ENCODE results near the gene PPARD. TPM values are rescaled to one million over a fixed set of nuclear protein-coding genes. Genes with fewer than 3 reads are reported as not detected.
A peak's percentile ranks its signal among the peaks of the same experiment; 100 is the strongest.

The PPARD gene
- total RNA-seq, 1 experiment from 2014 or later, result 38.4 TPM

DNA sequence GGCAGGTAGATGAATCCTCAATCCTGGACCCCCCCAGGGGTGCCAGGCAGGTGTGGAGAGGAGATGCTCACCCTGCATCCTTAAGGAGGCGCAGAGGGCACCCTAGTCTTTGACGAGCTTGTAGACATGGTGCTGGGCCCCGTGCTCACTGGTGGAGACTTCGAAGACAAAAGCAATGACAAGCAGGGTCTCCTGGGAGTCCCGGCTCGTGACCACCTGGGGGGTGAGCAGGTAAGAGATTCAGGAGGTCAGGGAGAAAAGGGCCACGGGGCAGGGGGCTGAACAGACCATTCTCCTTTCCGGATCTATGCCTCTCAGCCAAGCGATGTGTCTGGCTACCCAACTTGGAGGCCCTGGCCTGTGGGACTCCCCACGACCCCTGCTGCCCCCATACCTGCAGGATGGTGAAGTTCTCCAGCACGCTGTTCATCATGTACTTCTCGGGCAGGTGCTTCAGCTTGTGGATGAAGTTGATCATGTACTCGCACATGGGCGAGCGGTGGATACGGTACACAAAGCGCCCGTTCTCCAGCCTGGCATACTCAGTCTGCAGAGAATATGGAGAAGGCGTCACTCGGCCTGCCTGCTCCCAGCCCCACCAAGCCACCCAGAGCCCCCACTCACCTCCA lies 132.7 kb downstream of the PPARD start:
- Histone ChIP-seq H3K4me2 (ENCODE audit: low read length) (no peak overlapping the region), H3K27ac (ENCODE audit: low read depth, low read length) (no peak overlapping the region), H3K9me2 (ENCODE audit: insufficient read depth) (no peaks in the 10 kb centered on the region), H3K4me1 (ENCODE audit: control insufficient read depth in 1 of 2, insufficient read depth in 2 of 2, low read length in 2 of 2) (peaks cover 10 to 17% of the 10 kb centered on the region in 2 experiments; a peak in 3 of 4 replicates), H3K36me3 (ENCODE audit: control insufficient read depth in 1 of 2, insufficient read depth in 2 of 2, low read length in 2 of 2) (peaks cover 12 to 23% of the 10 kb centered on the region in 2 experiments; a peak in 3 of 4 replicates), H3K27me3 (ENCODE audit: insufficient read depth, low read length) (no peaks in the 10 kb centered on the region), H4K20me1 (ENCODE audit: insufficient read depth) (peaks cover 31% of the 10 kb centered on the region; the same call in 1 of the 2 replicates), H3K9me3 (ENCODE audit: control insufficient read depth in 1 of 2, insufficient read depth in 1 of 2, low read depth in 1 of 2, low read length in 2 of 2) (no peaks in the 10 kb centered on the region), H2AFZ (ENCODE audit: low read depth, low read length, poor library complexity, severe bottlenecking) (no peak overlapping the region), H3K9ac (ENCODE audit: low read length) (no peak overlapping the region), H3K4me3 (replicated peaks in 1 of 2; ENCODE audit: low read depth in 1 of 2, low read length in 2 of 2) (no peak overlapping the region), H3K79me2 (ENCODE audit: insufficient read depth, low read length) (peaks cover 23% of the 10 kb centered on the region)
- ATAC-seq (no peak), DNase-seq (ENCODE audit: low read depth, low spot score) (no peak)
- RAD21 ChIA-PET (ENCODE audit: low non-redundant PET in 1 of 2, low total read pairs in 2 of 2, uncharacterized antibody in 2 of 2, unreplicated experiment in 2 of 2), result no interaction called here
- intact Hi-C loops (cut with micrococcal nuclease), result no loop called here
- TF ChIP-seq ELF1 (IDR thresholded peaks at IDR 0.05; ENCODE audit: borderline replicate concordance, low read depth) (no peak), SP1 (IDR thresholded peaks at IDR 0.05; ENCODE audit: low read depth) (no peak), TCF7L2 (IDR thresholded peaks at IDR 0.05; ENCODE audit: borderline replicate concordance, extremely low read depth, insufficient read depth, insufficient read length) (no peak), ZFX (IDR thresholded peaks at IDR 0.05) (no peak), POLR2AphosphoS5 (IDR thresholded peaks at IDR 0.05; ENCODE audit: low read depth, low read length) (no peak), ZNF274 (IDR thresholded peaks at IDR 0.05; ENCODE audit: low read depth, low read length) (no peak), RAD21 (IDR thresholded peaks at IDR 0.05; ENCODE audit: low read depth) (no peak), EZH2 (IDR thresholded peaks at IDR 0.05) (no peak), SIN3A (IDR thresholded peaks at IDR 0.05; ENCODE audit: low read depth) (no peak), SRF (IDR thresholded peaks at IDR 0.05; ENCODE audit: low read depth) (no peak), YY1 (IDR thresholded peaks at IDR 0.05; ENCODE audit: extremely low read depth, insufficient replicate concordance, low read depth, low read length) (no peak), CBX3 (IDR thresholded peaks at IDR 0.05; ENCODE audit: low read depth) (no peak), JUND (IDR thresholded peaks at IDR 0.05) (no peak), CEBPB (IDR thresholded peaks at IDR 0.05; ENCODE audit: low read depth) (no peak)
- TF ChIP-seq, protein P1, sequence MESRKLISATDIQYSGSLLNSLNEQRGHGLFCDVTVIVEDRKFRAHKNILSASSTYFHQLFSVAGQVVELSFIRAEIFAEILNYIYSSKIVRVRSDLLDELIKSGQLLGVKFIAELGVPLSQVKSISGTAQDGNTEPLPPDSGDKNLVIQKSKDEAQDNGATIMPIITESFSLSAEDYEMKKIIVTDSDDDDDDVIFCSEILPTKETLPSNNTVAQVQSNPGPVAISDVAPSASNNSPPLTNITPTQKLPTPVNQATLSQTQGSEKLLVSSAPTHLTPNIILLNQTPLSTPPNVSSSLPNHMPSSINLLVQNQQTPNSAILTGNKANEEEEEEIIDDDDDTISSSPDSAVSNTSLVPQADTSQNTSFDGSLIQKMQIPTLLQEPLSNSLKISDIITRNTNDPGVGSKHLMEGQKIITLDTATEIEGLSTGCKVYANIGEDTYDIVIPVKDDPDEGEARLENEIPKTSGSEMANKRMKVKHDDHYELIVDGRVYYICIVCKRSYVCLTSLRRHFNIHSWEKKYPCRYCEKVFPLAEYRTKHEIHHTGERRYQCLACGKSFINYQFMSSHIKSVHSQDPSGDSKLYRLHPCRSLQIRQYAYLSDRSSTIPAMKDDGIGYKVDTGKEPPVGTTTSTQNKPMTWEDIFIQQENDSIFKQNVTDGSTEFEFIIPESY (IDR thresholded peaks at IDR 0.05; ENCODE audit: extremely low read depth, insufficient replicate concordance, low read length), result no peak
- TF ChIP-seq, protein P2, sequence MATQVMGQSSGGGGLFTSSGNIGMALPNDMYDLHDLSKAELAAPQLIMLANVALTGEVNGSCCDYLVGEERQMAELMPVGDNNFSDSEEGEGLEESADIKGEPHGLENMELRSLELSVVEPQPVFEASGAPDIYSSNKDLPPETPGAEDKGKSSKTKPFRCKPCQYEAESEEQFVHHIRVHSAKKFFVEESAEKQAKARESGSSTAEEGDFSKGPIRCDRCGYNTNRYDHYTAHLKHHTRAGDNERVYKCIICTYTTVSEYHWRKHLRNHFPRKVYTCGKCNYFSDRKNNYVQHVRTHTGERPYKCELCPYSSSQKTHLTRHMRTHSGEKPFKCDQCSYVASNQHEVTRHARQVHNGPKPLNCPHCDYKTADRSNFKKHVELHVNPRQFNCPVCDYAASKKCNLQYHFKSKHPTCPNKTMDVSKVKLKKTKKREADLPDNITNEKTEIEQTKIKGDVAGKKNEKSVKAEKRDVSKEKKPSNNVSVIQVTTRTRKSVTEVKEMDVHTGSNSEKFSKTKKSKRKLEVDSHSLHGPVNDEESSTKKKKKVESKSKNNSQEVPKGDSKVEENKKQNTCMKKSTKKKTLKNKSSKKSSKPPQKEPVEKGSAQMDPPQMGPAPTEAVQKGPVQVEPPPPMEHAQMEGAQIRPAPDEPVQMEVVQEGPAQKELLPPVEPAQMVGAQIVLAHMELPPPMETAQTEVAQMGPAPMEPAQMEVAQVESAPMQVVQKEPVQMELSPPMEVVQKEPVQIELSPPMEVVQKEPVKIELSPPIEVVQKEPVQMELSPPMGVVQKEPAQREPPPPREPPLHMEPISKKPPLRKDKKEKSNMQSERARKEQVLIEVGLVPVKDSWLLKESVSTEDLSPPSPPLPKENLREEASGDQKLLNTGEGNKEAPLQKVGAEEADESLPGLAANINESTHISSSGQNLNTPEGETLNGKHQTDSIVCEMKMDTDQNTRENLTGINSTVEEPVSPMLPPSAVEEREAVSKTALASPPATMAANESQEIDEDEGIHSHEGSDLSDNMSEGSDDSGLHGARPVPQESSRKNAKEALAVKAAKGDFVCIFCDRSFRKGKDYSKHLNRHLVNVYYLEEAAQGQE (IDR thresholded peaks at IDR 0.05; ENCODE audit: low read depth), result no peak
- TF ChIP-seq, protein P3, sequence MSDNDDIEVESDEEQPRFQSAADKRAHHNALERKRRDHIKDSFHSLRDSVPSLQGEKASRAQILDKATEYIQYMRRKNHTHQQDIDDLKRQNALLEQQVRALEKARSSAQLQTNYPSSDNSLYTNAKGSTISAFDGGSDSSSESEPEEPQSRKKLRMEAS (IDR thresholded peaks at IDR 0.05), result no peak
- TF ChIP-seq, protein P4, sequence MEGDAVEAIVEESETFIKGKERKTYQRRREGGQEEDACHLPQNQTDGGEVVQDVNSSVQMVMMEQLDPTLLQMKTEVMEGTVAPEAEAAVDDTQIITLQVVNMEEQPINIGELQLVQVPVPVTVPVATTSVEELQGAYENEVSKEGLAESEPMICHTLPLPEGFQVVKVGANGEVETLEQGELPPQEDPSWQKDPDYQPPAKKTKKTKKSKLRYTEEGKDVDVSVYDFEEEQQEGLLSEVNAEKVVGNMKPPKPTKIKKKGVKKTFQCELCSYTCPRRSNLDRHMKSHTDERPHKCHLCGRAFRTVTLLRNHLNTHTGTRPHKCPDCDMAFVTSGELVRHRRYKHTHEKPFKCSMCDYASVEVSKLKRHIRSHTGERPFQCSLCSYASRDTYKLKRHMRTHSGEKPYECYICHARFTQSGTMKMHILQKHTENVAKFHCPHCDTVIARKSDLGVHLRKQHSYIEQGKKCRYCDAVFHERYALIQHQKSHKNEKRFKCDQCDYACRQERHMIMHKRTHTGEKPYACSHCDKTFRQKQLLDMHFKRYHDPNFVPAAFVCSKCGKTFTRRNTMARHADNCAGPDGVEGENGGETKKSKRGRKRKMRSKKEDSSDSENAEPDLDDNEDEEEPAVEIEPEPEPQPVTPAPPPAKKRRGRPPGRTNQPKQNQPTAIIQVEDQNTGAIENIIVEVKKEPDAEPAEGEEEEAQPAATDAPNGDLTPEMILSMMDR (IDR thresholded peaks at IDR 0.05 in 2 of 3, conservative IDR thresholded peaks at IDR 0.05 in 1 of 3; ENCODE audit: borderline replicate concordance in 1 of 3, insufficient read depth in 1 of 3, low read depth in 2 of 3, low read length in 2 of 3), result no peak
- CTCF ChIA-PET, result no interaction called here
- TSS peak; percentile 20 for BruUV-seq (replicated peaks)
- POLR2A ChIA-PET, result no interaction called here
